Sigmoid colon (tissue), 7 donors: ENCODE results near the gene PLEKHG5. TPM values are rescaled to one million over a fixed set of nuclear protein-coding genes. Genes with fewer than 3 reads are reported as not detected.

Experiments
- DNase-seq: peaks from one replicate; pipeline ENCODE4 v3.0.0-alpha.2; 2019
- H3K27ac ChIP-seq, 4 donors: fragments of 200-600 bp; sonication (generic); one replicate each; pipeline ENCODE4 v1.5.1; 2016 to 2019; ENCODE audit warnings: mild to moderate bottlenecking in 1 of 4
- H3K27me3 ChIP-seq, 3 donors: fragments of 200-600 bp; sonication (generic); one replicate each; pipeline ENCODE4 v1.5.1; 2019; ENCODE audit warnings: mild to moderate bottlenecking in 1 of 3
- H3K36me3 ChIP-seq, 4 donors: fragments of 200-600 bp; sonication (generic); one replicate each; pipeline ENCODE4 v1.5.1; 2016 to 2019
- H3K4me1 ChIP-seq, 4 donors: fragments of 200-600 bp; sonication (generic); one replicate each; pipeline ENCODE4 v1.5.1; 2017 to 2019
- H3K4me3 ChIP-seq, 4 donors: fragments of 200-600 bp; sonication (generic); one replicate each; pipeline ENCODE4 v1.5.1; 2017 to 2019; ENCODE audit warnings: mild to moderate bottlenecking in 2 of 4, moderate library complexity in 1 of 4
- H3K9me3 ChIP-seq, 4 donors: fragments of 200-600 bp in 3 of 4; sonication (generic) in 3 of 4; one replicate each; pipeline versions ENCODE4 v1.5.1 to v1.6.1; 2013 to 2019
- EP300 ChIP-seq, 4 donors: sonication (generic); formaldehyde crosslinking; IDR thresholded peaks; one replicate each; pipeline ENCODE4 v1.6.1; 2017; ENCODE audit warnings: antibody characterized with exemption in 4 of 4
- POLR2A ChIP-seq, 2 donors: fragments of 450-650 bp; IDR thresholded peaks; one replicate each; pipeline ENCODE4 v1.6.1; 2016; ENCODE audit warnings: antibody characterized with exemption in 2 of 2, mild to moderate bottlenecking in 2 of 2, moderate library complexity in 2 of 2
- POLR2AphosphoS5 ChIP-seq, 4 donors: sonication (generic); formaldehyde crosslinking; IDR thresholded peaks; one replicate each; pipeline ENCODE4 v1.6.1; 2017; ENCODE audit warnings: antibody characterized with exemption in 4 of 4
- WGBS, 2 donors: extraction: QIAGEN DNeasy Blood & Tissue Kit; methylation state at CpG; one replicate each; pipeline ENCODE4 v1.1.7; 2013; 5-methylcytosine and 5-hydroxymethylcytosine counted together
- intact Hi-C: fragments of 100-400 bp; cut with DNase I; formaldehyde crosslinking; loops from one replicate; pipeline ENCODE4 v1.15.1; 2023
- polyA plus RNA-seq, 3 donors: library from polyadenylated mRNA; stranded (reverse); fragments of 200-250 nt; gene quantifications; one replicate each; pipeline ENCODE4 v1.2.3, GENCODE V29; 2013
- total RNA-seq, 4 donors: library from RNA; depleted of rRNA; stranded (reverse); fragments of >200 nt; gene quantifications; one replicate each; pipeline ENCODE4 v1.1.0, GENCODE V29; 2016
- TF ChIP-seq, protein P1 (sequence below), 4 experiments: fragments of 450-650 bp in 3 of 4; fragments of 200-600 bp in 1 of 4; IDR thresholded peaks; one replicate each; pipeline ENCODE4 v1.5.1; 2016 to 2019; ENCODE audit warnings: antibody characterized with exemption in 4 of 4, mild to moderate bottlenecking in 3 of 4, moderate library complexity in 2 of 4
- donor health status: healthy with polysubstance abuse.
- donor health status: Bipolar disorder and iron deficiency.
- donor health status: healthy.

PLEKHG5 gene
- total and polyA plus RNA-seq, 7 donors, result 2.5 to 18.8 (median 5.4) TPM

GRCh38 chr1:6487804-6488484 lies 3.5 kb downstream of the PLEKHG5 start:
- H3K9me3 ChIP-seq, result no peaks in the 10 kb centered on the region
- H3K27me3 ChIP-seq, result peaks cover 16 to 48% (median 22%) of the 10 kb centered on the region in 3 donors
- H3K27ac ChIP-seq, result no peak overlapping the region
- WGBS, 2 donors, result 84 to 87% methylated on average over 14 of the region's 14 CpGs
- intact Hi-C loops, result loop anchor here (5.0 kb wide), 1 partner anchor 159 kb away; no protein-coding TSS in a partner anchor
- H3K4me3 ChIP-seq, result no peak overlapping the region
- TF ChIP-seq EP300 (IDR thresholded peaks at IDR 0.05) (no peak), POLR2A (IDR thresholded peaks at IDR 0.05) (no peak), POLR2AphosphoS5 (IDR thresholded peaks at IDR 0.05) (no peak)
- TF ChIP-seq, protein P1, sequence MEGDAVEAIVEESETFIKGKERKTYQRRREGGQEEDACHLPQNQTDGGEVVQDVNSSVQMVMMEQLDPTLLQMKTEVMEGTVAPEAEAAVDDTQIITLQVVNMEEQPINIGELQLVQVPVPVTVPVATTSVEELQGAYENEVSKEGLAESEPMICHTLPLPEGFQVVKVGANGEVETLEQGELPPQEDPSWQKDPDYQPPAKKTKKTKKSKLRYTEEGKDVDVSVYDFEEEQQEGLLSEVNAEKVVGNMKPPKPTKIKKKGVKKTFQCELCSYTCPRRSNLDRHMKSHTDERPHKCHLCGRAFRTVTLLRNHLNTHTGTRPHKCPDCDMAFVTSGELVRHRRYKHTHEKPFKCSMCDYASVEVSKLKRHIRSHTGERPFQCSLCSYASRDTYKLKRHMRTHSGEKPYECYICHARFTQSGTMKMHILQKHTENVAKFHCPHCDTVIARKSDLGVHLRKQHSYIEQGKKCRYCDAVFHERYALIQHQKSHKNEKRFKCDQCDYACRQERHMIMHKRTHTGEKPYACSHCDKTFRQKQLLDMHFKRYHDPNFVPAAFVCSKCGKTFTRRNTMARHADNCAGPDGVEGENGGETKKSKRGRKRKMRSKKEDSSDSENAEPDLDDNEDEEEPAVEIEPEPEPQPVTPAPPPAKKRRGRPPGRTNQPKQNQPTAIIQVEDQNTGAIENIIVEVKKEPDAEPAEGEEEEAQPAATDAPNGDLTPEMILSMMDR (IDR thresholded peaks at IDR 0.05), result no peak
- H3K4me1 ChIP-seq, result peaks cover 0 to 40% (median 37%) of the 10 kb centered on the region in 4 donors
- H3K36me3 ChIP-seq, result no peaks in the 10 kb centered on the region
- no peak for DNase-seq

DNA sequence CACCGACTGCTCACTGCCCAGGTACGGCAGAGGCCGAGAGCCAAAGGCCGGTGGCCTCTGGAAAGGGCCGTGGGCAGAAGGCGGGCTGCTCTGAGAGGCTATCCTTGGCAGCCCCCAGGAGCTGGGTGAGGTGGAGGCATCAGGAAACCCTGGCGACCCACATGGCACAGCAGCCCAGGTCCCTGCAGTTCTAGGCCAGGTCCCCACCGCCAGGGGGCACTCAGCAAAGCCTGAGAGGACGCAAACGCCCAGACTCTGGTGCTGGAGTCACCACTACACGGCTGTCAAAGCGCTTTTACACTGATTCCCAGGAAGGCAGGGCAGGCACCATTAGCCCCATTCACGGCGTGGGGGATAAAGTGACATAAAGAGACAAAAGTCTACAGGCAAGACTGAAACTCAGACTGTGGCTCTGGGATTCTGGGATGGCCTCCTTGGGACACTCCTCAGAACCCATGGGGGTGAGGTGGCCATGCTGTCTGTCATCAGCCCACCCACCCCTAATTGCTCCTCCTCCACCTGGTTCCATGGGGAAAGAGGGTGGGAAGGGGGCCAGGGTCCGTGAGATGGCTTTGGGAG lies 4.9 kb downstream of the PLEKHG5 start:
- DNase-seq, result peak; percentile 85
- H3K4me3 ChIP-seq, result no peak overlapping the region
- TF ChIP-seq, protein P1 (IDR thresholded peaks at IDR 0.05), result peak; percentile 23 to 80 (median 70)
- no peak for TF ChIP-seq POLR2A (IDR thresholded peaks at IDR 0.05)
- H3K36me3 ChIP-seq, result no peaks in the 10 kb centered on the region
- peaks cover 16 to 48% (median 22%) of the 10 kb centered on the region in 3 donors for H3K27me3 ChIP-seq
- no peaks in the 10 kb centered on the region for H3K9me3 ChIP-seq
- WGBS, 2 donors, result 1 to 4% methylated on average over 15 of the region's 15 CpGs
- H3K4me1 ChIP-seq, result peaks cover 0 to 40% (median 37%) of the 10 kb centered on the region in 4 donors
- H3K27ac ChIP-seq, result no peak overlapping the region
- intact Hi-C loops, result loop anchor here (5.0 kb wide), 1 partner anchor 161 kb away; no protein-coding TSS in a partner anchor

DNA sequence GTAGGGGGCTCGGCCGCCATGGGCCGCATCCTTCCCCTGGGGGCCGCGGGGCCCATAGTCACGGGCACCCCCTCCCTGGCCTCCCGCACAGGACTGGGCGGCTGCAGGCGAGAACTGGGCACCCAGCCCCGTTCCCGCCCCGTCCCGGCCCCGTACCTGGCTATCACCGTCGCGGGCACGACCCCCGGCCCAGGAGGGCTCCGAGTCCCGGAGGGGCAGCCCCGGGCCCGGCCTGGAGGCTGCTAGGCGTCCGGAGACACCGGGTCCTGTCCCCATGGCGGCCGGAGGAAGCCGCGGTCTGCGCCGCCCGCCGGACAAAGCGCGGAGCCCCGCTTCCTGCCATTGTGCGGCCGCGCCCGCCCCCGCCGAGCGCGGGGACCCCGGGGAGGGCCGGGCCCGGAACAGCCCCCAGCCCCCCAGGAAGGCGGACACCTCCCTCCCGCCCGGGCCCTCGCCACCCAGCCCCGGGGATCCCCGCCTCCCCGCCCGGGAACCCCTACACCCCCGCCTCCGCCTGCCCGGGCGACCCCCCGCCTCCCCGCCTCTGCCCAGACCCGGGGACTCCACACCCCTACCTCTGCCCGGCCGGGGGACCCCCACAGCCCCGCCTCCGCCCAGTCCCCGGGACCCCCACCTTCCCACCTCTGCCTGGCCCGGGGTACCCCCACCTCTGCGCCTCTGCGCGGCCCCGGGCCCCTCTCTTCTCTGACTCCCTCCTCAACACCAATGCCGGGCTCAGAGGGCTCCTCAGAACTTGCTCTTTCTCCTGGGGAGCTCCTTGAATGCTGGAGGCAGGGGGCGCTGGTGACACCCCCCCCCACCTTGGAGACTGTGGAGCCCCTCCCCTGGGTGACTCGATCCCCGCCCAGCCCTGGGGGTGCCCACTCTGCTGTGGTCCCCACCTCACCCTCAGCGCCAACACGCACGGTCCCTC lies 6.0 kb downstream of the PLEKHG5 start:
- intact Hi-C loops, result loop anchor here (5.0 kb wide), 1 partner anchor 162 kb away; no protein-coding TSS in a partner anchor
- Histone ChIP-seq H3K27me3 (peaks cover 16 to 43% (median 22%) of the 10 kb centered on the region in 3 donors), H3K9me3 (no peaks in the 10 kb centered on the region), H3K36me3 (no peaks in the 10 kb centered on the region), H3K4me1 (peaks cover 0 to 32% (median 29%) of the 10 kb centered on the region in 4 donors), H3K4me3 (peak overlapping the region in 3 of 4 donors; percentile 29 to 49 (median 48)), H3K27ac (peak overlapping the region in 1 of 4 donors; percentile 39)
- WGBS, 2 donors, result 1 to 2% methylated on average over 80 of the region's 80 CpGs
- DNase-seq, result no peak
- TF ChIP-seq, protein P1 (IDR thresholded peaks at IDR 0.05), result no peak

- WGBS, 2 donors, result 11 to 18% methylated on average over 13 of the region's 13 CpGs
- H3K4me1 ChIP-seq, result peaks cover 0 to 26% (median 22%) of the 10 kb centered on the region in 4 donors
- peak overlapping the region in 1 of 4 donors; percentile 39 for H3K27ac ChIP-seq
Observed at GRCh38 chr1:6484826-6485167, 6.7 kb downstream of the PLEKHG5 start.

More at GRCh38 chr1:6484826-6485167, 6.7 kb downstream of the PLEKHG5 start:
- no peak for TF ChIP-seq EP300 (IDR thresholded peaks at IDR 0.05)
- TF ChIP-seq POLR2A (IDR thresholded peaks at IDR 0.05), result no peak
- TF ChIP-seq, protein P1 (IDR thresholded peaks at IDR 0.05), result no peak
- no peak for TF ChIP-seq POLR2AphosphoS5 (IDR thresholded peaks at IDR 0.05)
- no peaks in the 10 kb centered on the region for H3K9me3 ChIP-seq
- peak overlapping the region in 3 of 4 donors; percentile 29 to 49 (median 48) for H3K4me3 ChIP-seq
- no peak for DNase-seq
- intact Hi-C loops, result loop anchor here (5.0 kb wide), 1 partner anchor 163 kb away; no protein-coding TSS in a partner anchor
- peaks cover 16 to 37% (median 22%) of the 10 kb centered on the region in 3 donors for H3K27me3 ChIP-seq
- H3K36me3 ChIP-seq, result no peaks in the 10 kb centered on the region
